ENCODE data around the gene UBAC1.

The UBAC1 gene

DNA sequence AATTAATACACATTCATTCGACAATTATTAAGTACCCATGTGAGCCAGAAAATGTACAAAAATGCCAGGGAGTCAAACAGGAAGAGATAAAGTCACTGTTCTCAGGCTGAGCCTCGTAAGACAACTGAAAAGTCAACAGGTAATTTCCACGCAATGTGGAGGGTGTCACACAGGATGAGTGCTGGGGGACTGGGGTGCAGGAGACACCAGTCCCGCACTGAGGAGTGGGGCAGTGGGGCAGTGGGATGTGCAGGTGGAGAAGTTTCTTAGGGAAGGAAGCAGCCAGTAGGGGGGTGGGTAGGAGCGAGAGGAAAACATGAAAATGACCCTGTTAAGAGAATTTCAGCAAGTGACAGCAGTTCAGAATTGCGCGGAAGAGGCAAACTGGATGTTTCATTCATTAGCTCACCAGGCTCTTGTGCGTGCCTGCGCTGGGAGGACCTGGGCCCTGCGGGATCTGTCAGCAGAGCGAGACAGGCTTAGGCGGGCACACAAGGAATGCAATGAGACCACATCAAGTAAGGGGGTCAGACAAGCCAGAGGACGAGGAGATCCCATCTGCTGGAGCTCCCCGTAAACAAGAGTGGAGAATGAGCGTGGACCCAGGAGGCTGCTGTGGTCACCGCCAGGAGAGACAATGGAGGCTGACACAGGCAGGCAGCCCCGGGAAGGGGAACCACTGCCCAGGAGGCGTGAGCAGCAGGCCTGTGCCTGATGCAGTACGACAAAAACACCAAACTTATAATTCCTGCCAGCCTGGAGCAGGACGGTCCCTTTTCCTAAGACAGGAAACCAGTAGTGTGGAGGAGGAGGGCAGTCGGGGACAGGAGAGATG is 74.8 kb downstream of the UBAC1 start:
- peak in 16 of 58 donors; percentile 18 to 69 (median 43) for DNase-seq

DNA sequence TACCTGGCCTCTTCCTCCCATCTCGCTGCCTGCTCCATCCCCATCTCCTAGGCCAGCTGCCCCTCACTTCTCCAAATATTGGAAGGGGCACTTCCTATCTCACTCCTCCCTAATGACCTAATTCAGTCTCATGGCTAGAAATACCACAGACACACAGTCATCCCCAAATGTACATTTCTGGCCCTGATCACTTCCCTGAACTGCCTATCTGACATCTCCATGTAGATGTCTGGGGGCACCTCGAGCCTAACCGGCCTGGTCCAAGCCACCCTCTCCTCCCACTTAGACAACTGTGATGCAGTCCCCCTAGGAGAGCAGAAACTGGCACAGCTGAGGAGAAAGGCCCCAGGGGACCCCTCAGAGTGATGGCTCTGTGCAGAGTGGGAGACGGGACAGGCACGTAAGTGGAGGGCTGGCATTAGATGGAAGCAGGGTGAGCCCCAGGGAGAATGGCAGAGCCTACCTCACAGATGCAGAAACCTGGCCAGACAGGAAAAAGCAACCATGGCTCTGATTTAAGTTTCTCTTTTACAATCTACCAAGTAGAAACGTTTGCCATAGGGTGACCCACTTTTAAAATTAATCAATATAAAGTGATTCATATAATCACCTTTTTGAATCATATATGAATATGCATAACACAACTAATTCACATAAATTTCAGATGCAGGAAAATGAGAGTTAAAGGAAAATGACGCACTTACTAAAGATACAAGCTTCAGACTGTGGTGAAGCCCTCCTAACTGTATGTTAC is 75.9 kb downstream of the UBAC1 start:
- no peak for DNase-seq

DNA sequence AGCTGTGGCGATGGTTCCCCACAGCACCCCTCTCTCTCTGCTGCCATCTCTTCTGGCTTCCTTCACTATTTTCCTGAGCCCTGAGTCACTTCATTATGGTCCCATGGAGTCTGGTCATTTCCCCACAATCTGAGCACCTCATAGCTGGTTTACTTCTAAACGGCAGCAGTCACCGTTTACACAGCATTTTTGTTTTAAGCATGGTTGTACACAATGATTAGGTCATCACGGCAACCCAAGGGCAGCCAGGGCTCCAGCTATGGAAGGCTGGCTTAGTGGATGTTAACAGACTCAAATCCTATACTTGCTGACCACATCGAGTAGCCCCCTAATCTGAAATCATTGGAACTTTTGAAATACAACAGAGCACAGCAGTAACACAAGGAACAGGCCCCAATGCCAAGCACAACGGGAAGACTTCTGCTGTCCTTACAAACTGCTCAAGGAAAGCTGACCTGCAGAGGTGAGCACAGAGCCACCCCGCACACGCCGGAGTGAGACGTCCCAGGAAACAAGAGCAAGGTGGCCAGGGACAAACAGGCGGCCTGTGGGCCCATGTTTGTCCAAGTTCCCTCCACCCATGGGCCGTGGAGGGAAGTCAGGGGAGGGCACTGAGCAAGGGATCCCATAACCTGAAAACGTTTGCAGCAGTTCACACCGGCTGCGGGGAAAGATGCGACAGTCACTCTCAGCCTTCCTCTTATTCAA is 76.7 kb downstream of the UBAC1 start:
- DNase-seq = no peak

DNA sequence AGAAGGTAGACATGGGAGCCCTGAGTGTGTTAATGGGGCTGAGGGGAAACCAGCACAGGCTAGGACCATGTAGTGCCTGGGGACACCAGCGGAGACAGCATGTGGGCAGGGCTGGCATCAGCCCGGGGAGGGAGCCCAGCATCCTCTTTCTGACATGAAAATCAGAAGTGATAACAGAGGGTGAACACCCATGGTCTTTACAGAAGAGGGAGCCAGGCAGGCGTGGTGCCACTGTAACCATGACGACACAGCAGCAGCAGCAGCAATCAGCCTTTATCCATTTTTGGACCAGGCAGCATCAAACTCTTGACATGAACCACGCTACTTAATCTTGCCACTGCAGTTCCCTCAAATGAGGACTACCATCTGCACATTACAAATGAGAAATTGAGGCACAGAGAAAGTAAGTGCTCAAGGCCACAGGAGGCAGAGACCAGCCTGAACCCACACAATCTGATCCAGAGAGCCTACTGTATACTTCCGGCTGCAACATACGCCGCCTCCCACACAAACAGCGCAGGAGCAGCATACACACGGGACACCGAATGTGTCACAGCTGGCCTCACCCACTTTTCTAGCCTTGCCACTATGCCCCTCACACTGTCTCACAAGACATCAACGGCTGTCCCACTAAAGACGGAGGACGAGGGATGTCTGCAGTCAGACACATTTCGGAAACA is 77.6 kb downstream of the UBAC1 start:
- DNase-seq = peak in 18 of 58 donors; percentile 5 to 57 (median 39)

Measured in anterior cingulate cortex (tissue), 58 donors.